Activated CD8-positive, alpha-beta memory T cell treated with anti-CD3 and anti-CD28 coated beads, Interleukin-2, amount 10 ng/mL, durations not matched to agents 7 days and 5 days (primary cell): ENCODE measurements around the gene ARHGEF33. TPM values are rescaled to one million over a fixed set of nuclear protein-coding genes. Genes with fewer than 3 reads are reported as not detected.
"Not testable (repeated sequence)": the region's sequence is repeated elsewhere in the genome, so short reads cannot be mapped to it uniquely, and the experiment has no call there.

Source experiments
- ATAC-seq: fragments of 150-1000 bp; cut with Tn5 transposase; one replicate; pipeline ENCODE4 v1.10.0; 2021; ENCODE audit warnings: moderate library complexity
- CTCF ChIA-PET: fragments of 350-600 bp; sonication (Branson Sonifier 250); formaldehyde crosslinking; loops from one replicate; lab custom pipeline; 2021; ENCODE audit warnings: antibody characterized with exemption; lab: Charles Lee
- DNase-seq: peaks from one replicate; pipeline ENCODE4 v3.0.0-alpha.2; 2020
- H3K27ac Mint-ChIP-seq: one replicate; pipeline ENCODE4 v1.8.0; 2021; ENCODE audit warnings: mild to moderate bottlenecking, mixed read lengths
- H3K27me3 Mint-ChIP-seq: one replicate; pipeline ENCODE4 v1.8.0; 2021; ENCODE audit warnings: mixed read lengths
- H3K36me3 Mint-ChIP-seq: one replicate; pipeline ENCODE4 v1.8.0; 2021; ENCODE audit warnings: mild to moderate bottlenecking, mixed read lengths
- H3K4me1 Mint-ChIP-seq: one replicate; pipeline ENCODE4 v1.8.0; 2021; ENCODE audit warnings: mixed read lengths
- H3K4me3 Mint-ChIP-seq: one replicate; pipeline ENCODE4 v1.8.0; 2021; ENCODE audit warnings: mild to moderate bottlenecking, moderate library complexity, mixed read lengths
- H3K9me3 Mint-ChIP-seq: one replicate; pipeline ENCODE4 v1.8.0; 2022; ENCODE audit warnings: low read depth, mixed read lengths
- total RNA-seq, 2 experiments: library from RNA; stranded (reverse); gene quantifications; one replicate each; pipeline ENCODE4 v1.2.3, GENCODE V29; 2021

Gene ARHGEF33
- total RNA-seq, 2 experiments from 2014 or later, result 0.59 to 1.0 TPM

DNA sequence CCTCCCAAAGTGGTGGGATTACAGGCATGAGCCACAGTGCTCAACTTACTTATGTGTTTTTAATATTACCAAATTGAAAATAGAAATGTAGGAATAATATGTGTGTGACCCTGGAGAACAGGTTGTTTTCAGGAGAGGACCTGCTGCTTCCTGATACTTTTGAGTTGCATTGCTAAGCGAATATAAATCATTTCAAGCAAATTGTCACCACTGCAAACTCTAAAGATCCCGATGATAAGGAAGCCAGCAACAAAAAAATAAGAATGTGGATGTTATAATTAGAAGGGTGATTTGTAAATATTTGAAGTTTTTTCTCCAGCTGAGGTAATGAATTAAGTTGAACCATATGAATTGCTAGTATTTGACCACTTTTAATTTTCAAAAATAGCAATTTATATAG is 40.9 kb downstream of the ARHGEF33 start:
- no peaks in the 10 kb centered on the region for H3K4me1 Mint-ChIP-seq
- no peak overlapping the region for H3K27ac Mint-ChIP-seq
- CTCF ChIA-PET, result no interaction called here
- ATAC-seq, result no peak
- DNase-seq, result no peak
- H3K27me3 Mint-ChIP-seq, result peaks cover 13% of the 10 kb centered on the region
- no peaks in the 10 kb centered on the region for H3K36me3 Mint-ChIP-seq
- H3K4me3 Mint-ChIP-seq, result no peak overlapping the region
- no peaks in the 10 kb centered on the region for H3K9me3 Mint-ChIP-seq

DNA sequence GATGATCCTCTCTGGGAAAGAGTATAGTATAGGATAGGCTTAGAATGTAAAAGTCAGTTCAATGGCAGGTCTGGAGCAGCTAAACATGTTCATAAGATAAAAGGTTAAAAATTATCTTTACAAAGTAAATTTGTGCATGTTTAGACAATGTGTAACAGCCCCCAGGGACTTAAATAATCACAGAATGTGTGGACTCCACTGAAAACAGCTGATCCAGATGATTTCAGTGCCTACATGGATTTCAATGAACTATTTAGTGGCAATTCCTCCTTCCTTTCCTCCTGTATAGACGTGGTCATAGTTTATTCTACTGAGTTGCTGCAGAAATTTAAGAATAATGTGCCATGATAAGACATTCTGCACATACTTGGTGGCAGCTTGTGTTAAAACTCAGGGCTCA is 42.9 kb downstream of the ARHGEF33 start:
- H3K27me3 Mint-ChIP-seq, result peaks cover 13% of the 10 kb centered on the region
- no peak overlapping the region for H3K4me3 Mint-ChIP-seq
- H3K27ac Mint-ChIP-seq, result no peak overlapping the region
- ATAC-seq (no peak), DNase-seq (no peak)
- H3K4me1 Mint-ChIP-seq, result no peaks in the 10 kb centered on the region
- CTCF ChIA-PET, result interaction anchor here (0.5 to 1.5 kb wide), 3 partner anchors 15 to 297 kb away, joined by 3 to 6 read pairs (median 3); no protein-coding TSS in a partner anchor
- no peaks in the 10 kb centered on the region for H3K36me3 Mint-ChIP-seq
- H3K9me3 Mint-ChIP-seq, result no peaks in the 10 kb centered on the region

DNA sequence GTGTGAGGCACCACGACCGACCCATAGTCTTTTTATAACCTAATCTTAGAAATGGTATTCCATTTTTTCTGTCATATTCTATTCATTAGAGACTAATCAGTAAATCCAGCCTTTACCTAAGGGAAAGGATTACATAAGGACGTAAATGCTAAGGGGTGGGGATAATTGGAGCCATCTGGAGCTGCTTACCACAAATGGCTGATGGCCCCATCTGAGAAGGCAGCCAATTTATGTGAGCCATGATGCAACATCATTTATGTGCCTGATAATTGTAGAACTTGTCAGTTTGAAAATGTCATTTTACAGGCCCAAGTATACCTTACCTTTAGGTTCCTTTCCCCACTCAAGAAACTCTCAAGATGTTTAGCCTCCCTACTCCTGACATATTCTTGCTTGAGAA is 44.0 kb downstream of the ARHGEF33 start:
- CTCF ChIA-PET, result interaction anchor here (1.5 kb wide), 1 partner anchor 14 kb away, joined by 6 read pairs; no protein-coding TSS in a partner anchor
- H3K4me1 Mint-ChIP-seq, result no peaks in the 10 kb centered on the region
- no peak overlapping the region for H3K4me3 Mint-ChIP-seq
- DNase-seq (no peak), ATAC-seq (no peak)
- no peaks in the 10 kb centered on the region for H3K36me3 Mint-ChIP-seq
- no peak overlapping the region for H3K27ac Mint-ChIP-seq
- peaks cover 13% of the 10 kb centered on the region for H3K27me3 Mint-ChIP-seq
- no peaks in the 10 kb centered on the region for H3K9me3 Mint-ChIP-seq

DNA sequence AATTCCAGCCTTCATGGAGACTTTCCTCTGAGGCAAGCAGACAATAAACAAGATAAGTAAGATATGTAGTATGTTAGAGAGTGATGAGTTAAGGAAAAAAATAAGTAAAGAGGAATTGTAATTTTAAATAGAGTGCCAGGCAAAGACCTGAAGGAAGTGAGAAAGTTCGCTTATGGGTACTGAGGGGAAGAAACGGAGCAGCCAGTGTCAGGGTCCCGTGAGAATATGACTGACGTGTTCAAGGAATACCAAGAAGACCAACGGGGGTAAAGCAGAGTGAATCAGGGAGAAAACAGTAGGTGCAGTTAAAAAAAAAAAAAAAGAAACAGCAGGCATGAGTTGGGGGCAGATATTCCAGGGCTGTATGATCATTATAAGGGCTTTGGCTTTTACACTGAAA is 45.1 kb downstream of the ARHGEF33 start:
- DNase-seq (no peak), ATAC-seq (no peak)
- no peak overlapping the region for H3K27ac Mint-ChIP-seq
- no peaks in the 10 kb centered on the region for H3K4me1 Mint-ChIP-seq
- H3K9me3 Mint-ChIP-seq, result no peaks in the 10 kb centered on the region
- CTCF ChIA-PET, result no interaction called here
- H3K27me3 Mint-ChIP-seq, result peaks cover 16% of the 10 kb centered on the region
- no peak overlapping the region for H3K4me3 Mint-ChIP-seq
- H3K36me3 Mint-ChIP-seq, result no peaks in the 10 kb centered on the region

DNA sequence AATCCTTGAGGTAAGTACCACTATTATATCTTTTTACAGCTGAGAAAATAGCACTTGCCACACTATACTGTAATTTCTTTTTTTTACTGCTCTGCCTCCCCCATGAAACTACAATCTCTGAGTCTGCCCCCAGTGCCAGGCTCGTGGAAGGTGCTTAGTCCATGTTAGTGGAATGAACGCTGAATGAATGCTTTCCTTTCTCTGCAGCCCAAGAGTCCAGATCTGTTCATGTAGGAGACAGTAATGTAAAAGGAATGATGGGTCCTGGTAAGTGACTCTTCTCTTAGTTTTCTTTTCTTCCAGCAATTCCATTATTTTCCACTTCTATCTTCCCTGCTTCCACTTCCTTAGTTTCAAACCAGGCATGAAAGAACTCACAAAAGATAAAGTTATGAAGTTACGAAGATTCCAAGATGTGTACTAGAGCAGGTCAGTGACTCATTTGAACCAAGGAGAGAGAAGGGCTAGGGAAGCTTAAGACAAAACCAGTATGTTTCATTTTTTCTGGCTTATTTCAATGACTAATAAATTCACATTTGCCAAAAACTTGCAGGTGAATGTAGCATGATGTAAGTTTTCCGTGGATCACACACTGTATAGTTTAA is 46.0 kb downstream of the ARHGEF33 start:
- no peak overlapping the region for H3K27ac Mint-ChIP-seq
- ATAC-seq (no peak), DNase-seq (no peak)
- peaks cover 19% of the 10 kb centered on the region for H3K27me3 Mint-ChIP-seq
- no peaks in the 10 kb centered on the region for H3K36me3 Mint-ChIP-seq
- H3K4me3 Mint-ChIP-seq, result no peak overlapping the region
- CTCF ChIA-PET, result interaction anchor here (1.5 kb wide), 1 partner anchor 12 kb away, joined by 6 read pairs; no protein-coding TSS in a partner anchor
- no peaks in the 10 kb centered on the region for H3K4me1 Mint-ChIP-seq
- no peaks in the 10 kb centered on the region for H3K9me3 Mint-ChIP-seq

DNA sequence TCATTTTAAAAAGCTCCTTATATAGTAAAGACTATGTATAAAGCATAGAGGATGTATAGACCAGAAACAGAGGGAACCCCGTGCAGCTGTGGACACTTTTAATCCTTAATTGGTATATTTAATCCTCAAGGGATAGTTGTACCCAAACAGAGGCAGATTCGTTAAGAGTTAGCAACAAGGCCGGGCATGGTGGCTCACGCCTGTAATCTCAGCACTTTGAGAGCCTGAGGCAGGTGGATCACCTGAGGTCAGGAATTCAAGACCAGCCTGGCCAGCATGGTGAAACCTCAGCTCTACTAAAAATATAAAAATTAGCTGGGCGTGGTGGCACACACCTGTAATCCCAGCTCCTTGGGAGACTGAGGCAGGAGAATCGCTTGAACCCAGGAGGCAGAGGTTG is 46.8 kb downstream of the ARHGEF33 start:
- H3K27ac Mint-ChIP-seq, DNase-seq, H3K4me1 Mint-ChIP-seq, ATAC-seq, H3K9me3 Mint-ChIP-seq, H3K4me3 Mint-ChIP-seq, H3K36me3 Mint-ChIP-seq: not testable (repeated sequence)
- H3K27me3 Mint-ChIP-seq, result peaks cover 20% of the 10 kb centered on the region
- CTCF ChIA-PET, result interaction anchor here (1.5 kb wide), 1 partner anchor 11 kb away, joined by 6 read pairs; no protein-coding TSS in a partner anchor

DNA sequence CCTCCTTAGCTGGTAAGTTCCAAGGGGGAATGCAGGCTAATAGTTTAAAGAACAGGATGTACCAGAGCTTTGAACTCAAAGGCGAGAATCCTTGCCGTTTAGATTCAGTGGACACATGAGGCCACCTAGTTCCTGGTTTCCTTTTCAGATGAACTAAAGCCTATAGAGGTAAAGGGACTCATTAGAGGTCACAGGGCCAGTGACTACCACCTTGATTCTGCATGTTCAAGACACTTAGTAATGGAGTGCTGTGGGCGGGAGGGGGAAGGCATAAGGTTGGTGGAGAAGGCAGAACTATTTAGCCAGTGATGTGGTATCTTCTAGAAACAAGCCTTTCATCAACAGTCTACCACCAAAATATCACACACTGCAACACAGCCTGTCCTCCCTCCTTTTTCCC is 47.9 kb downstream of the ARHGEF33 start:
- ATAC-seq (no peak), DNase-seq (no peak)
- Mint-ChIP-seq H3K9me3 (no peaks in the 10 kb centered on the region), H3K27ac (no peak overlapping the region), H3K27me3 (peaks cover 21% of the 10 kb centered on the region), H3K4me3 (no peak overlapping the region), H3K36me3 (no peaks in the 10 kb centered on the region), H3K4me1 (no peaks in the 10 kb centered on the region)
- CTCF ChIA-PET, result no interaction called here

DNA sequence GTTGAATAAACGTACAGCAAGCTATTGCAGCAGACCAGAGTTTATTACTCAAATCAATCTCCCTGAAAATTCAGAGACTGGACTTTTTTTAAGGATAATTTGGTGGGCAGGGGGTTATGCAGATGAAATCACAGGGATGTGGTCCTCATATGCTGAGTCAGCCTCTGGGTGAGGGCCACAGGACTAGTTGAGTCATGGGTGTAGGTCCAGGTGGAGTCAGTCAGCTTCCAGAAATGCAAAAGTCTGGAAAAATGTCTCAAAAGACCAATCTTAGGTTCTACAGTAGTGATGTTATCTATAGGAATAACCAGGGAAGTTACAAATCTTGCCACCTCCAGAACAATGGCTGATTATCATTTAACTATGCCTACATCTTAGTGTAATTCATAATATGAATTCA is 51.1 kb downstream of the ARHGEF33 start:
- Mint-ChIP-seq H3K36me3 (no peaks in the 10 kb centered on the region), H3K9me3 (no peaks in the 10 kb centered on the region), H3K27me3 (peaks cover 13% of the 10 kb centered on the region), H3K27ac (no peak overlapping the region), H3K4me1 (no peaks in the 10 kb centered on the region), H3K4me3 (no peak overlapping the region)
- CTCF ChIA-PET, result interaction anchor here (1.8 kb wide), 1 partner anchor 288 kb away, joined by 8 read pairs; no protein-coding TSS in a partner anchor
- DNase-seq, result no peak
- no peak for ATAC-seq

DNA sequence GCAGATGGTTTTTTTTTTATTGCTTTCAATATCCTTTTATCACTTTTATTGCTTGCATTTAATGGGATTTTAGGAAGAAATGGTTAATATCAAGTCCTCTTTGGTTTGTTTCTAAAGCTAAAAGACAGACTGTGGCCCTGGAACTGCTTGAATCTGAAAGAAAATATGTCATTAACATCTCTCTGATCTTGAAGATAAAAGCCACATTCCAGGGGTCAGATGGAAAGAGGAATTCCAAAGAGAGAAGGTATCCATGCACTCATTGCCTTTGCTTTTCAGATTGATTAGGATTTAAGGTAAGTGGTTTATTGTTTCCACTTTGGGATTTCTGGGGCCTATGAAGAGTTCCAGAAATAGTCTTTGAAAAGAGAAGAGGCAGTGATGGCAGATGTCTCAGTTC is 54.1 kb downstream of the ARHGEF33 start:
- no peaks in the 10 kb centered on the region for H3K9me3 Mint-ChIP-seq
- no peak overlapping the region for H3K4me3 Mint-ChIP-seq
- no peaks in the 10 kb centered on the region for H3K36me3 Mint-ChIP-seq
- ATAC-seq (no peak), DNase-seq (no peak)
- peaks cover 15% of the 10 kb centered on the region for H3K27me3 Mint-ChIP-seq
- H3K4me1 Mint-ChIP-seq, result no peaks in the 10 kb centered on the region
- no peak overlapping the region for H3K27ac Mint-ChIP-seq
- CTCF ChIA-PET, result no interaction called here

DNA sequence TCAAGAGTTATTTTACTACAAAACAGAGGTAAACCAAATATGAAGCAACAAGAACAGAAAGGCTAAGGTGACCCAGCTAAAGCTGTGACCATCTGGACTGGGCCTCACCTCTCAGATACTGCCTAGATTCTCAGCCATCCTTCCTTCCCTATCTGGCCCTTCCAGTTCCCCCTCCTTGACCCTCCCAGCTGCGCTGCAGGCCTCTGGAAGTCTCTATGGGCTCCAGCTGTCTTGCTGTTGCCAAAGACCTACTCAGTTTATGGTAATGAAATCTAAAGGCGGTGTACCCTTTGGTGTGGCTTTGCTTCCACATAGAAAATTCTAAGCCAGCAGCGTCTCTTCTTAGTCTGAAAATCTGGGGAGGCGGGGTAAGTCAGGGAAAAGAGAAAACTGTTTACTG is 55.7 kb downstream of the ARHGEF33 start:
- H3K36me3 Mint-ChIP-seq, result no peaks in the 10 kb centered on the region
- CTCF ChIA-PET, result interaction anchor here (5.7 kb wide), 1 partner anchor 285 kb away, joined by 129 read pairs; no protein-coding TSS in a partner anchor
- H3K4me1 Mint-ChIP-seq, result no peaks in the 10 kb centered on the region
- no peak overlapping the region for H3K27ac Mint-ChIP-seq
- no peaks in the 10 kb centered on the region for H3K9me3 Mint-ChIP-seq
- no peak for DNase-seq
- peaks cover 13% of the 10 kb centered on the region for H3K27me3 Mint-ChIP-seq
- H3K4me3 Mint-ChIP-seq, result no peak overlapping the region
- ATAC-seq, result no peak

DNA sequence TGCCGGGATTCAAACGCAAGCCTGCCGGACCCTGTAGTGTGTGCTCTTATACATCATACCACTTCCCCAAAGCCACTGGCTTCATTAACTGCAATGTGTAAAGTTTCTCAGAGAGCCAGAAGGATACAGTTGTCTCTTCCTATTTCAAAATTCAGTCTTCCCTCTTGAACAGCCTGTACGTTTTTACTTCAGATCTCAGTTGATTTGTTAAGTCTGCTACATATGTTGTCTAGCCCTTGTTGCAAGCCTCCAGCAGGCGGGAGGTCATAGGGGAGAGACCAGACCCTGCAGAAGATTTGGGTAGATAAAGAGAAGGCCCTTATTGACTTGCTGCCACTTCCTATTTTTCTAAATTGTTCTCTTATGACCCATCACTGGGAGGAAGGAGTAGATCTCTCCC is 56.2 kb downstream of the ARHGEF33 start:
- Mint-ChIP-seq H3K27me3 (peaks cover 8% of the 10 kb centered on the region), H3K9me3 (no peaks in the 10 kb centered on the region), H3K36me3 (no peaks in the 10 kb centered on the region), H3K4me3 (no peak overlapping the region), H3K4me1 (no peaks in the 10 kb centered on the region), H3K27ac (no peak overlapping the region)
- DNase-seq, result no peak
- no peak for ATAC-seq
- CTCF ChIA-PET, result interaction anchor here (1.4 to 5.7 kb wide), 4 partner anchors 64 to 438 kb away, joined by 3 to 129 read pairs (median 6); no protein-coding TSS in a partner anchor

DNA sequence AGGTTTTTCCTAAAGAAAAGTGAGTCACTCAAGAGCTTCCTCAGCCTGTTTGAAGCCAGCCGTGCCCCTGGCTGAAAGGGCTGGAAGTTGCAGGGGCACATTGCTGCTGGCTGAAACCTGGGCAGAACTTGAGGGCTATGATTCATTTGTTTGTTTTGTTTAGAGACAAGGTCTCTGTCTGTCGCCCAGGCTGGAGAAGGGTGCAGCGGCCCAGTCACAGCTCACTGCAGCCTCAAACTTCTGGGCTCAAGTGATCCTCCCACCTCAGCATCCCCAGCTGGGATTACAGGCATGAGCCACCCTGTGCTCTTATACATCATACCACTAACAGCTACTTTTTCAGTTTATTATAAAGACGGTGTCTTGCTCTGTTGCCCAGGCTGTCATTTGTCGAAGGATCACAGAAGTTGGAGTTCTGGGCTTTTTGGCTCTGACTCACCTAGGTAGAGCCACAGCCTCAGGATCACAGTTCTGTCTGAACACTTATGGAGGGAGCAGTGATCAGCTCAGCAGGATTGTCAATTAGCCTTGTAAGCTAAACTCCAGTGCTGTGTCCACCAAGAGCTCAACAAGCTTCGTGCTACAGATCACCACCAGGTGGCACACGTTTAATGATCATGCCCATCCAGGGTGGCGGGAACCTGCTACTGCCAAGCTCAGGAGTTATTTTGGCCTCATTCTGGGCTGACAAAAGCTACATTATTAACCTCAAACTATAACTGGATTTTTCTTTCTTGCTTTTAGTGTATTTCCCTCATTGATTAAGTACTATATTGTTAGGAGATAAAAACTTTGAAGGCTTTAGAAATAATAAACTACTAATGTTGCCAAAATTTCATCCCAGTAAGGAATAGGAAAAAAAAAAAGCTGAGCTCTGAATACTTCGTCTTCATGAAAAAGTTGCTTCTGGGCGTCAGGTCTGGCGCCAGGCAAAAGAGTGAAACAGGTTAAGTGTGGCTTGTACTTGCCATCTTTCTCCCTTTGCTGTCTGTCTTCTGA is 57.9 kb downstream of the ARHGEF33 start:
- Mint-ChIP-seq H3K27me3 (peaks cover 6% of the 10 kb centered on the region), H3K4me1 (no peaks in the 10 kb centered on the region), H3K36me3 (no peaks in the 10 kb centered on the region), H3K4me3 (no peak overlapping the region), H3K27ac (no peak overlapping the region), H3K9me3 (no peaks in the 10 kb centered on the region)
- CTCF ChIA-PET, result interaction anchor here (0.5 to 5.7 kb wide), 65 partner anchors 9 to 782 kb away, joined by 3 to 129 read pairs (median 3); partner anchors contain the start of gene SOS1
- DNase-seq (peak; percentile 83), ATAC-seq (peak; percentile 85)

DNA sequence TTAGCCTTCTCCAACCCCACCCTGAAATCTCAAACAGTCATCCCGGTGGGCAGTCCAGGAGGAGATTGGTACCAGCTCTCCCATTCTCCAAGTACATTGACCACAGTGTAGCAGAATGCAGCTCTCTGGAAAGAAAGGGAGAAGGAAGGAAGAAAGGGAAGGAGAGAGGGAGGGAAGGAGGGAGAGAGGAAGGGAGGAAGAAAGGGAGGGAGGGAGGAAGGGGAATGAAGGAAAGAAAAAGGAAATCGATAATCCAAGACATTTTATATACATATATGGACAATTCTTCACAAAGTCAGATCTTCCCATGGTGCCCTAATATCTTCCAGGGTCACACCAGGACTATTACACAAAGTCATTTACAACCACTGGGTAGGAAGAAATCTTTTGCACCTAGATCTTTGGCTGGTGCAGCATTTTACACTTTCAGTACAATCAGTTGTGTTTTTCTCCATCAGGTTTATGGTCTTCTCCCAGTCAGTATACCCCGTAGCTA is 58.8 kb downstream of the ARHGEF33 start:
- CTCF ChIA-PET, result interaction anchor here (0.7 to 5.7 kb wide), 38 partner anchors 9 to 782 kb away, joined by 3 to 129 read pairs (median 4); partner anchors contain the start of gene SOS1
- Mint-ChIP-seq H3K27me3 (peaks cover 4% of the 10 kb centered on the region), H3K9me3 (no peaks in the 10 kb centered on the region), H3K27ac (no peak overlapping the region), H3K4me1 (no peaks in the 10 kb centered on the region), H3K36me3 (no peaks in the 10 kb centered on the region), H3K4me3 (no peak overlapping the region)
- DNase-seq, result no peak
- ATAC-seq, result no peak
